GM12892 (cell line): ENCODE results near the gene SP100.
"Not testable (repeated sequence)": the region's sequence is repeated elsewhere in the genome, so short reads cannot be mapped to it uniquely, and the experiment has no call there.

Experiments
- POLR2A ChIP-seq: IDR thresholded peaks from 2 replicates; pipeline ENCODE4 v1.6.1; 2011; ENCODE audit warnings: low read depth, low read length, control low read depth
- POLR2AphosphoS5 ChIP-seq: IDR thresholded peaks from 2 replicates; pipeline ENCODE4 v1.6.1; 2011; ENCODE audit warnings: low read depth, low read length, control low read depth
- TAF1 ChIP-seq: IDR thresholded peaks from 2 replicates; pipeline ENCODE4 v1.6.1; 2011; ENCODE audit warnings: low read depth, mild to moderate bottlenecking, control low read depth, low read length, borderline replicate concordance

DNA sequence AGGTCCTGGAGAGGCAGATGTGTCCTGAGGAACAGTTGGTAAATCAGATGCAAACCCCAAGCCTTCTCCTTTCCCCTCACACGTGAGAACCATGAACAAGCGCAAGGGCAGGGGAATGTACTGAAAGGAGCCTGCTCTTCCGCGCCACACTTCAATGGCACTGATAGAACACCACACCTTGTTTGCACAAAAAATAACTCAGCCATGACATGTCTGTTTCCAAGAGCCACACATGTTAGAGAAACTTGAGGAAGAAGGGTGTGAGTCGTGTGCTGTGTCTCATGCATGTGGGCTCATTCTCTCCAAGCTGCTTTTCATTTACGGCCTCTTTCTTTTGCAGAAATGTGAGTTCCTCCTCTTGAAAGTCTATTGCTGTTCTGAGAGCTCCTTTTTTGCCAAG lies 15.0 kb upstream of the SP100 start:
- TF ChIP-seq POLR2AphosphoS5, POLR2A, TAF1: not testable (repeated sequence)
